Stimulated activated CD4-positive, alpha-beta T cell treated with anti-CD3 and anti-CD28 coated beads, Interleukin-4, amount 100 ng/mL, for 1 hour (primary cell): ENCODE results near the gene MAP2K7.
A peak's percentile ranks its signal among the peaks of the same experiment; 100 is the strongest.
"Not testable (repeated sequence)": the region's sequence is repeated elsewhere in the genome, so short reads cannot be mapped to it uniquely, and the experiment has no call there.

ENCODE experiments used
- DNase-seq: peaks from one replicate; pipeline ENCODE4 v3.0.0-alpha.2; 2020

The MAP2K7 gene

DNA sequence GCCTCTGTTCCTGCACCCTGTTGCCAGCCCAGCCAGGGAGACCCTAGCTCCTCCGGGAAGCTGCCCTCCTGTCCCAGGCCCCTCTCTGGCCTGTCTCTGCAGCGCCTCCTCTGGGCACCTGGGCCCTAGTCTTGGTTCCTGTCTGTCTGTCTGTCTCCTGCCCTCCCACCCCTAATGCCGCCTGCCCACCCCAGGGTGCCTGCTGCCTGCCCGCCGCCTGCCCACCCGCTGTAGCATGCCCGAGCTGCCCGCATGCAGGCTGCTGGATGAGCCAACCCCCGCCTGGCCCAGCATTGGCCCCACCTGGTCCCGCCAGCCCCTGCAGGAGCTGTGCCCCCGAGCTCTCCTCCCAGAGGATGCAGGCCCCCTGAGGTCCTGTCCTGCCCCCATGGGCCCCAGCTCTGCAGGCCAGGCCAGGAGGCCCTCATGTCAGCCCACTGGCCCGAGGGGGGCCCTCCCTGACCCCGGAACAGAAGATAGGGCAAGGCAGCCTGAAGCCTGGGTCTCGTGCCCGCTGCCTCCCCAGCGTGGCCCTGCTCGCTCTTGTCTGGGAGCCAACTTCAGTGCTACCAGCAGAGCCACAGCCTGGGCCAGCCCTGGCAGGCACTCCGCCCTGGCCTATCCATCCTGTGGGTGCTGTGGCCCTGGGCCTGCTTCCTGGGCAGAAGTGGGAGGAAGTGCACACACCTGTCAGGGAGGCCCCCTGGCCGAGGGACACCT is 5.2 kb downstream of the MAP2K7 start:
- DNase-seq = no peak

DNA sequence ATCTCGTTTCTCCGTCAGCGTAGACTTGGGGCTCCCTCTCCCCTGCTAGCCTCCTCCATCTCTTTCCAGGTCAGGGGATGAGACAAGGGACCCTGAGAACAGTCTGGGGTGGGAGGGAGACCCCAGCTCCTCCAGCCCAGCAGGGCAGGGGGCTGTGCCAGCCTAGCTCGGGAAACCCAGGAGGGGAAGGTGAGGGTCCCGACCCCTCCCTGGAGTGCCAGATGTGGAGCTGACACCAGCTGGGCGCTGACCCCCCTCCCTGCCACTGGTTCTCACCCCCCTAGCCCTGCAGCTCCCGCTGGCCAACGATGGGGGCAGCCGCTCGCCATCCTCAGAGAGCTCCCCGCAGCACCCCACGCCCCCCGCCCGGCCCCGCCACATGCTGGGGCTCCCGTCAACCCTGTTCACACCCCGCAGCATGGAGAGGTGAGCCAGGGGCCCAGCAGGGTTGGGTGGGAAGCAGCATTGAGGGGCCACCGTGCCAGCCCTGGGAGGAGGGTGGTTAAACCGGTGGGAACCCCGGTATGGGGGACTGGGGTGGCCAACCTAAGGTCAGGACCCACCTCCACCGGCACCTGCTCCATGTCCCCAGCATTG is 5.9 kb downstream of the MAP2K7 start:
- DNase-seq = no peak

DNA sequence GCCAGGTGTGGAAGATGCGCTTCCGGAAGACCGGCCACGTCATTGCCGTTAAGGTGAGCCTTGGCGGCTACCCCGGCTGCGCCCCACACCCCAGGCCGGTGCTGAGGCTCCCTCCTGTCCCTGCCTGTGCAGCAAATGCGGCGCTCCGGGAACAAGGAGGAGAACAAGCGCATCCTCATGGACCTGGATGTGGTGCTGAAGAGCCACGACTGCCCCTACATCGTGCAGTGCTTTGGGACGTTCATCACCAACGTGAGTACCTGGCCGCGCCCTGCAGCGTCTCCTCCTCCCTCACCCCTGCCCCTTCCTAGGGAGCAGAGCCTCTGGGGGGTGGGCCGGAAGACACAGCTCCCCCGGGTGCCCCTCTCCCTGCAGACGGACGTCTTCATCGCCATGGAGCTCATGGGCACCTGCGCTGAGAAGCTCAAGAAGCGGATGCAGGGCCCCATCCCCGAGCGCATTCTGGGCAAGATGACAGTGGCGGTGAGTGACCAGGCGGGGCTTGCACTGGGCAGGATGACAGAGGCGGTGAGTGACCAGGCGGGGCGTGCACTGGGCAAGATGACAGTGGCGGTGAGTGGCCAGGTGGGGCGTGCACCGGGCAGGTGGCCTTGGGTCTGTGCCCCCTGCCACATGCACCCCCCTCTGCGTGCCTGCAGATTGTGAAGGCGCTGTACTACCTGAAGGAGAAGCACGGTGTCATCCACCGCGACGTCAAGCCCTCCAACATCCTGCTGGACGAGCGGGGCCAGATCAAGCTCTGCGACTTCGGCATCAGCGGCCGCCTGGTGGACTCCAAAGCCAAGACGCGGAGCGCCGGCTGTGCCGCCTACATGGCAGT is 6.9 kb downstream of the MAP2K7 start:
- DNase-seq = no peak

DNA sequence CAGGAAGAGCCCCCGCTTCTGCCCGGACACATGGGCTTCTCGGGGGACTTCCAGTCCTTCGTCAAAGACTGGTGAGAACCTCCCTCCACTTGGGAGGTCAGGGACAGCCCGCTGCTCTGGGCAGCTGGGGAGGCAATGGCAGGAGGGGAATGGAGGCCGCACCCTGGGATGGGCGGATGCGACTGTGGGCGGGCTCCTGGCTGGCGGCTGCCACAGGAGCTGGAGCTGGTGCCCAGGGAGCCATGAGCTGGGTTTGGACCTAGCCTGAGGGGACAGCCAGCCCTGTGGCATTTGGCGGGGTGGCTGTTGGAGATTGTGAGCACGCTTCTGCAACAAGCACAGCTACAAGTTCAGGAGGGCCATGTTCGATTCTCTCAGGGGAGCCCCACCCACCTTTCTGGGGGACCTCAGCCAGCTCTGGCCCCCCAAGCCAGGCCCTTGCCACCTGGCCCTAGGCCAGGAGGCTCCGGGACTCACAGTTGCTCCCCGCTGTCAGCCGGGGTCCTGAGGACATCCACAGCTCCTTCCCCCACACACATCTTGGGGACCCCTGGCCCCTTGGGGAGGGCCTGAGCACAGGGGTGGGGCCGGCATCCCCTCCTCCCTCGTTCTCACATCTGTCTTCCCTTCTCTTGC is 7.9 kb downstream of the MAP2K7 start:
- no peak for DNase-seq

DNA sequence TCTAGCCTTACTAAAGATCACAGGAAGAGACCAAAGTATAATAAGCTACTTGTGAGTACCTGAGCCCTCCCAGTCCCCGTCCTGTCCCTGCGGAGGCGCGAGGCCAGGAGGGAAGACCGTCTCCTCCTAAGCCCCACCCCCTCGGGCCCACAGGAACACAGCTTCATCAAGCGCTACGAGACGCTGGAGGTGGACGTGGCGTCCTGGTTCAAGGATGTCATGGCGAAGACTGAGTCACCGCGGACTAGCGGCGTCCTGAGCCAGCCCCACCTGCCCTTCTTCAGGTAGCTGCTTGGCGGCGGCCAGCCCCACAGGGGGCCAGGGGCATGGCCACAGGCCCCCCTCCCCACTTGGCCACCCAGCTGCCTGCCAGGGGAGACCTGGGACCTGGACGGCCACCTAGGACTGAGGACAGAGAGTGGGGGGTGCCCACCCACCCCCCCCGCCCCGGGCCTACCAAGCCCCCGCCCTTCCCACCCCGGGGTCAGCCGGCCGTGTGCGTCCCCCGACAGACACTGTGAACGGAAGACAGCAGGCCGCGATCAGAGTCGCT is 8.5 kb downstream of the MAP2K7 start:
- DNase-seq = no peak

DNA sequence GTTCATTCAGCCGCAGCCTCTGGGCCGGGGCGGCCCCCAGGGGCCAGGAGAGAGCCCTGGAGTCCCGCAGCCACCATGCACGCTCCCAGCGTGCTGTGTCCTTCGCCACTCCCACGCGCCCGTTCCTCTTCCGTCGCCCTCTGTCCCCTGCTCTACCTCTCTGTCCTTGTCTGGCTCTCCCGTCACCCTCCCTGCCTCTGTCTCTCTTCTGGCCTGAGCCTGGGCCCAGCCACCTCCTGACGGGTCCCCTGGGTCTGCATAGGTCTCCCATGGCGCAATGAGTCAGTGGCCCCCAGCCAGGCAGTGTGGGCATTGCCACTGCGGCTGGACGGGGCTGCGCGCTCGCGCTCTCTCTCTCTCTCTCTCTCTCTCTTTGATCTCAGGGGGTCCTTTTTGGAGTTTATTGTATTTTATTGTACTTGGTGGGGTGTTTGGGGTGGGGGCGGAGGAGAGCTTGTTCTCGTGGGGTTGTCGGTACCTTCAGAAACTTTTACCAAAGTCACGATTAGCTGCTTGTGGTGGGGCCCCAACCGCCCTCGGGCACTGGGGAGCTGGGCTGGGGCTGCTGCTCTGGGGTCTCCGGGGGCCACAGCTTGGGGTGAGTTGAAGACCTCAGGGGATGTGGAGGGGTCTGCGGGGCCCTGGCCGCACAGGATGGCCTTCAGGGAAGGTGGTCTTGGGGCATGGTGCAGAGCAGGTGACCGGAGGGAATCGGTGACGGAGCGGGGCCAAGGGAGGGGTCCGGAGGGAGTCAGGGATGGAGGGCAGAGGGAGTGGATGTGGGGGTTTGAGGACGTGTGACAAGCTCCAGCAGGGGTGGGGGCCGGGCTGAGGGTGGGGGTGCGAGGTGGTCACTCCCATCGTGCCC is 9.3 kb downstream of the MAP2K7 start:
- no peak for DNase-seq

DNA sequence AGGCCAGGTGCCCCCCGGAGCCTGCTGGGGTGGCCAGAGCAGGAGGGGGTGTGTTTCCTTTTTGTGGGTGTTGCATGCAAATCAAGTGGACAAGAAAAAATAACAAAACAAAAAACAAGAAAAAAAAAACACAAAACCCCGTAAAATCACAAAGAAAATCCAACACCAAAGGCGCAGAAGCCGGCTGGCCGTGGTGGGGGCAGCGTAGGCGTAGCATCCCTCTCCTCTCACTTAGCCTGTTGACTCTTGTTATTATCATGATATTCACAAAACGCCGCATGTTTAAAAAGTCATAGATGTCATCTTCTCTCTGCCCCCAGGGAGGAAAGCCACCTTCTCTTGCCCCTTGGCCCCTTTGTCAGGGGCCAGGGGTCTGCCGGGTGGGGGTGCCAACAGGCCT is 10.0 kb downstream of the MAP2K7 start:
- DNase-seq = no peak

DNA sequence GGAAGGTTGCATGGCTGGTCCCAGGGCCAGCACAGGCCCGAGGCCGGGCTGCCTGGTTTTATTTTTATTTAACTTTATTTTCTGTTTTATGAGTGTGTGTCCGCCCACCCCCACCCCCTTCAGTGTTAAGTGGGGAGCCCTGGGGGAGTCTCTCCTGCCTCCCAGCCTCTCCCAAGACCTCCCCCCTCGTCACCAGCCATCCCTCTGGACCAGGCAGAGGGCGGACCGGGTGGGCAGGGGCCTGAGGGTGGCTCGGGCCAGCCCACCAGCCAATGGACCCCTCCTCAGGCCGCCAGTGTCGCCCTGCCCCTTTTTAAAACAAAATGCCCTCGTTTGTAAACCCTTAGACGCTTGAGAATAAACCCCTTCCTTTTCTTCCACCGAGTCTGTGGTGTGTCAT is 10.4 kb downstream of the MAP2K7 start:
- DNase-seq = no peak

DNA sequence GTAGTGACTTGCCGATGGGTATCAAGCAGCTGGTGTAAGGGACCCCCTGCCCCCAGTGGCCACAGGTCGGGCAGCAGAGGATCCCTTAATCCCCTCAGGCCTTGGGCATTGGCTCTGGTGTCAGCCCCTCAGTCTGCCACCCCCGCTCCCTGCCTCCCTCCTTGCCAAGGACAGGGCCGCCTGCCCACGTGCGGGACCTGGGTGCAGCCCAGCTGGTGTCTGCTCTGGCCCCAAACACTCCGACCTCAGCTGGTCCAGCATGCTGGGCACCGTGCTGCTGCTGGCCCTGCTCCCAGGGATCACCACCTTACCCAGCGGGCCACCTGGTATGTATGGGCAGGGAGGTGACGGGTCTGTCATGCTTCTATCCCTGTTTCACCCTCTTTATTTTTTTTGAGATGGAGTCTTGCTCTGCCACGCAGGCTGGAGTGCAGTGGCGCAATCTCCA is 10.9 kb downstream of the MAP2K7 start, which contains the start of gene TGFBR3L:
Gene TGFBR3L (plus strand): TSS at position 233 of the 448 bp plus-strand sequence.
- no peak for DNase-seq

DNA sequence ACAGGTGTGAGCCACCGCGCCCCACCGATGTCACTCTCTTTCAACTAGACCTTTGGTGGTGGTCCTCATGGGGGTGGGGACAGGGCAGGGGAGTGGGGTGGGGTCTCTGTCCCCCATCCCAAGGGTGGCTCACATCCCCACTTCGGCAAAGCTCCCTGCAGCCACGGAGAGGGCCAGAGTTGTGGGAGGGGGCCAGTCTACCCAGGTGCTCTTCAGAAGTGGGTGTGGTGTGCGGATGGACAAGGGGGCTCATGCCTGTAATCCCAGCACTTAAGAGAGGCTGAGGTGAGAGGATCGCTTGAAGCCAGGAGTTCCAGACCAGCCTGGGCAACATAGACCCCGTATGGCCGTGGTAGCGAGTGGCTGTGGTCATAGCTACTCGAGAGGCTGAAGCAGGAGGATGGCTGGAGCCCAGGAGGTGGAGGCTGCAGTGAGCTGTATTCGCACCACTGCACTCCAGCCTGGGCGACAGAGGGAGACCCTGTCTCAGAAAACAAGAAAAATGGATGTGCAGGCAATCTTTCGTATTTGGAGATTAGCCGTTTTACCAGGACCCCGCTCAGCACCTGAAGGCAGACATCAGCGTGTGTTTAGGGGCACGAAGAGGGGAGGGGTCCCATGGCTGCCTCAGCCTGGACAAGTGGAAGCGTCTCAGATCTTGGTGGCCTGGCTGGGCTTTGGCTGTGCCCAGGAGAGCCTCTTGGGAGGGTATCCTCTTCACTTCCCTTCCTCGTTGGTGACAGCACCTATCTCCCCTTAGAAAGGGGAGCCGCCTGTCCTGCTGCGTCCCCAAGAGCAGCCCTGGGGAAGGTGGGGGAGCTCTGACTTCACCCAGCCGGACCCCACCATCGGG is 11.8 kb downstream of the MAP2K7 start:
- DNase-seq = no peak

DNA sequence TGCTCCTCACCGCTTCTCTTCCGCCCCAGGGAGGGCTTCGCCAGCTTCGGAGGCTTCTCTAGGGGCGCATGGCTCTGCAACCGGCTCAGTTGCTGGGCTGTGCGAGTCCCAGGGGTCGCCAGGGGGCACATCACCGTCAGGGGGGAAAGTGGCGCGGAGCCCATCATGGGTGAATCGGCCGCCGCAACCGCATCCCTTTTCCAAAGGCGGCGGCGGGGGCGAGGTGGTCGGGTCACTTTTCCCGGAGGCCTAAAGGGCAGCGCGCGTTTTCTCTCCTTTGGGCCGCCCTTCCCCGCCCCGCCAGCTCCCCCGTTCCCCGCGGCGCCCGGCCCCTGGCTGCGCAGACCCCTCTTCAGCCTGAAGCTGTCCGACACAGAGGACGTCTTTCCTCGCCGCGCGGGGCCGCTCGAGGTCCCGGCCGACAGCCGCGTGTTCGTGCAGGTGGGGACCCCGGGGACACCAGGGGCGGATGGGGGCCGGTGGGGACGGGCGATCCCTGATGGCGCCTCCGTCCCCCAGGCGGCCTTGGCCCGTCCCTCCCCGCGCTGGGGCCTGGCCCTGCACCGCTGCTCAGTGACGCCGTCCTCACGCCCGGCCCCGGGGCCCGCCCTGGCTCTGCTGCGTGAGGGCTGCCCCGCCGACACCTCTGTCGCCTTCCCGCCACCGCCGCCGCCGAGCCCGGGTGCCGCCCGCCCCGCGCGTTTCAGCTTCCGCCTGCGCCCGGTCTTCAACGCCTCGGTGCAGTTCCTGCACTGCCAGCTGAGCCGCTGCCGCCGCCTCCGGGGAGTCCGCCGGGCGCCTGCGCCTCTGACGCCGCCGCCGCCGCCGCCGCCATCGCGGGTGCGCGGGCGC is 12.7 kb downstream of the MAP2K7 start:
- DNase-seq = peak; percentile 60

DNA sequence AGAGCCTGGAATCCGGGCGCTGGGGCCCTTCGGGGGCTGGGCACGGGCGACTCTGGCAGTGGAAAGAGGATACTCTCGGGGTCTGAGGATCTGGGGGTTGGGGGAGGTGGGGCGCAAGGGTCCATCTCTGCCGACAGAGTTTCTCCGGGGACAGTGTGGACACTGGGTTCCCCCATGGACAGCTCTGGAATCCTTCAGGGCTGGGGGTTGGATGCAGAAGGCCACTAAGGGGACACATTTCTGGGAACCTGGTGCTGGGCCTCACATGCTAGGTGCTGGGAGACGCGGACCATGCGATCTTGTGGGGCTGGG is 13.2 kb downstream of the MAP2K7 start:
- DNase-seq = no peak

DNA sequence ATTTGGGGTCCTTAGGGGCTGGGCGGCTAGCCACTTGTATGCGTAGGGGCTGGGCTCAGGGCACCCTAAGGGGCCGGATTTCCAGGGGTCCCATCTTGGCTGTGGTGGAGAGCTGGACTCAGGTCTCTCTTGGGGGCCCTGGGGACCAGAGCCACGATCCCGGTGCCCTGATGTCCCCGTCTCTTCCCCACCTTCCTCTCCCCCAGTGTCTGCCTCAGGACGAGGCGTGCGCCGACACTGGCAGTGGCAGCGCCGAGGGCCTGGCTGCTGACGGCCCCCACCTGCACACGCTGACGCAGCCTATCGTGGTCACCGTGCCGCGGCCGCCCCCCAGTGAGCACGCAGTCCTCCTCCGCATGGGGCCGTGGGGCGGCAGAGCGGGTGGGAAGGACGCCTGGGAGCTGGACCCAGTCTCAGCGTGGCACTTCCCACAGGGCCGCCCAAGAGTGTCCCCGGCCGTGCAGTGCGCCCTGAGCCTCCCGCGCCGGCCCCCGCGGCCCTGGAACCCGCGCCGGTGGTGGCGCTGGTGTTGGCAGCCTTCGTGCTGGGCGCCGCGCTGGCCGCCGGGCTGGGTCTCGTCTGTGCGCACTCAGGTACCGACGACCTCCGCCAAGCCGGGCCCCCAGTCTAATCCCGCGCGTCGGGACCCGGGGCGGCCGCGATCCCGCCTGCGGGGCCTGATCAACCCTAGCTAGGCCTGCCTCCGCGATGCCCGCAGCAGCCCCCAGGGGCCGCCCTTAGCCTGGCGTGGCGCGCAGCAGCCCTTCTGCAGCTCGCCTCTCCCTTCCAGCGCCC is 13.8 kb downstream of the MAP2K7 start:
- peak; percentile 67 for DNase-seq

DNA sequence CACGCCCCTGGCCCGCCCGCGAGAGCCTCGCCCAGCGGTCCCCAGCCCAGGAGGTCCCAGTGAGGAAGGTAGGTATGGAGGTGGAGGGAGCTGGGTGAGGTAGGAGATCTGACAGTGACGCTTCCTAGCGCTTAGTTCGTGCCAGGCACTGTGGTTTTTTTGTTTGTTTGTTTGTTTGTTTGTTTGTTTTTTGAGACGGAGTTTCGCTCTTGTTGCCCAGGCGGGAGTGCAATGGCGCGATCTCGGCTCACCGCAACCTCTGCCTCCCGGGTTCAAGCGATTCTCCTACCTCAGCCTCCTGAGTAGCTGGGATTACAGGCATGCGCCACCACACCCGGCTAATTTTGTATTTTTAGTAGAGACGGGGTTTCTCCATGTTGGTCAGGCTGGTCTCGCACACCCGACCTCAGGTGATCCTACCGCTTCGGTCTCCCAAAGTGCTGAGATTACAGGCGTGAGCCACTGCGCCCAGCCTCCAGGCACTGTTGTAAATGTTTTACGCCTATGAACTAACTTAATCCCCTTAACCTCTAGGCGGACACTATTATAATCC is 14.5 kb downstream of the MAP2K7 start:
- not testable (repeated sequence) for DNase-seq

DNA sequence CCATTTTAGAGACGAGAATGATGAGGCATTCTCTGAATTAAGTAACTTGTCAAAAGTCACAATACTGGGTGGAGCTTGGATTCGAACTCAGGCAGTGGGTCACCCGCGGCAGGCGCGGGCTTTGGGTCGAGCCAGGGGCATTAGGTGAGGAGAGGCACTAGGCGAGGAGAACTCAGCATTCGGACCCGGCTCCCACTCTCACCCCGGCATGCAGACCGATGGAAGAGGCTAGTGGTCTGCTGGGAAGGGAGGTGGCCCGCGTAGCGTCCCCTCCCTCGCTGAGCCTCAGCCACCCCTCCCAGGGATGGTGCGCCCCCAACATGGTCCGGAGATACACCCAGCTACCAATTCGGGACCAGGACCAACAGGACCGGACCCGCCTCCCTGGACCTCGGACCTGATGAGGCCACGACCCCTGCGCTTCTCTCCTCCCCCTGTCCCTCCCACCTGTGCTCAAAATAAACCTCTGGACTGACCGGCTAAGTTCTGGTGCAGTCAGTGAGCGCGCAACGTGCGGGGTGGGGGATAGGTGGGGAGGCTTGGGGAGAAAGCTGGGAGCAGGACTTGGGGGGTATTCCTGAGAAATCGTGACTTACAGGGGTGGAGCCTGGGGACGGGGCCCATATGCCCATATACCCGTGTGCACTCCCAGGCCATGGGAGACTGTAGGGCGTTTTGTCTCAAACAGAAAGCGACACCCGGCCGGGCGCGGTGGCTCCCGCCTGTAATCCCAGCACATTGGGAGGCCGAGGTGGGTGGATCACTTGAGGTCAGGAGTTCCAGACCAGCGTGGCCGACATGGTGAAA is 15.1 kb downstream of the MAP2K7 start:
- DNase-seq = no peak

DNA sequence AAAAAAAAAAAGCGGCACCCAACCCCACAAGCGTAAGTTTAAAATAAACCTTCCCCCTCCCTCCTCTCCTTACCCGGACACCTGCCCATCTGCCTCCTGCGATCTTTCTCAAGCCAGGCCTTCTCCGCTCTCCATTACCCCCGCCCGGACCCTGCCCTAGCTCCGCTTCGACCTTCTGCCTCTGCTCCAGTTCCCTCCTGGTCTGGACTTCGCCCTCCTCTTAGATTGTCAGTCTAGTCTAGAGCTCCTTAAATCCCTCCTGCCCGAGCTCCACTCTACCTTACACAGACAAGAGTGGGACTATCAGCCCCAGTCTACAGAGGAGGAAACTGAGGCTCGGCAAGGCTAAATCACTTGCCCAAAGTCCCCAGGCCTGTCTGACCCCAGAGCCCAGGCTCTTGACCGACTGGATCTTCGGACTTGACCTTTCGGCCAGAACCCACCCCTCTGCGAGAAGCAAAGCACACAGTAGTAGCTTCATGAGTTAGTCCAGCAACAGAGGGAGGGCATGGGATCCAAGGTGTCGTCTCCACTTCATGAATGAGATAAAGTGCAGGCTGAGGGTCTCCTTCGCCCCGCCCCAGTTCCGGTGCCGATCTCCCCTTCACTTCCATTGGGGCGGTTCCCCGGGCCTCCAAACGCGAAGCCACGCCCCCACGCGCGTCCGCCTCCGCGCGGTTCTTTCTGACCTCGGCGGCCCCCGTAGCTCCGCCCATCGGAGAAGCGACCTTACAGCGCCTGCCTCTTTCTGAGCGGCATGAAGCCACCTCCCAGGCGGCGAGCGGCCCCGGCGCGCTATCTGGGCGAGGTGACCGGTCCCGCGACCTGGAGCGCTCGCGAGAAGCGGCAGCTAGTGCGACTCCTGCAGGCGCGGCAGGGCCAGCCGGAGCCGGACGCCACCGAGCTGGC is 16.2 kb downstream of the MAP2K7 start, which contains the start of gene SNAPC2:
Gene SNAPC2 (plus strand): TSS at position 729 of the 909 bp plus-strand sequence. CDS start 29 bp downstream, at position 758.
- peak; percentile 96 for DNase-seq
